ENCODE data around the gene ATP5MC3. TPM values are rescaled to one million over a fixed set of nuclear protein-coding genes. Genes with fewer than 3 reads are reported as not detected.

The ATP5MC3 gene
- polyA plus RNA-seq, 3 donors from 2014 or later: 377 to 560 (median 464) TPM

DNA sequence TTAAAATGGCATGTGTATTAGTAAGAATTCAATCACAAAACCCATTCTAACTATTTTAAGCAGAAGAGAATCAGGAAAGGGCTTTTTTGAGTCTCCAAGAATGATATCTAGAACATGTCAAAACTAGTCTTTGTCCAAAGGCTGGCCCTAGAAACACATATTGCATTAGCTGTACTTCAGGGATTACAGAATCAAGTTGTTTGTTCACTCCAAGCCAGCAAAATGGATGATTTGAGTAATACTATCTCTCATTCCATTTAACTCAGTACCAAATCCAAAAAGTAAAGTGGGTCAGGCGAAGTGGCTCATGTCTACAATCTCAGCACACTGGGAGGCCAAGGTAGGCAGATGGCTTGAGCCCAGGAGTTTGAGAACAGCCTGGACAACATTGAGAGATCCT is 54.8 kb downstream of the ATP5MC3 start:
- no peak for DNase-seq
- Mint-ChIP-seq H3K27me3 (ENCODE audit: low read depth in 3 of 3) (no peaks in the 10 kb centered on the region), H3K4me1 (peaks cover 3 to 31% of the 10 kb centered on the region in 2 donors), H3K4me3 (no peak overlapping the region), H3K27ac (no peak overlapping the region), H3K9me3 (no peaks in the 10 kb centered on the region), H3K36me3 (peaks cover 8 to 17% (median 10%) of the 10 kb centered on the region in 3 donors)

Other genes with a start within 250 kb of the ATP5MC3 start
- under 1 TPM in 2 of 3 donors, not detected in 1; 0.11 to 0.69 TPM for gene CHN1, start 176.3 kb downstream of the ATP5MC3 start, polyA plus RNA-seq
- gene ATF2, start 13.5 kb downstream of the ATP5MC3 start, polyA plus RNA-seq: 10 to 100 TPM; 21.2 to 42.7 (median 35.5) TPM